Activated naive CD4-positive, alpha-beta T cell treated with anti-CD3 and anti-CD28 coated beads for 36 hours (primary cell): ENCODE measurements around the gene COLEC12. TPM values are rescaled to one million over a fixed set of nuclear protein-coding genes. Genes with fewer than 3 reads are reported as not detected.

Source experiments
- CTCF ChIA-PET: fragments of 350-600 bp; sonication (Branson Sonifier 250); formaldehyde crosslinking; loops from one replicate; lab custom pipeline; 2021; ENCODE audit warnings: antibody characterized with exemption; lab: Charles Lee
- DNase-seq: peaks from one replicate; pipeline ENCODE4 v3.0.0-alpha.2; 2020
- H3K27ac Mint-ChIP-seq: one replicate; pipeline ENCODE4 v1.8.0; 2021; ENCODE audit warnings: mild to moderate bottlenecking, mixed read lengths
- H3K27me3 Mint-ChIP-seq: one replicate; pipeline ENCODE4 v1.8.0; 2021; ENCODE audit warnings: low read depth, mixed read lengths
- H3K36me3 Mint-ChIP-seq: one replicate; pipeline ENCODE4 v1.8.0; 2021; ENCODE audit warnings: low read depth, mixed read lengths
- H3K4me1 Mint-ChIP-seq: one replicate; pipeline ENCODE4 v1.8.0; 2021; ENCODE audit warnings: low read depth, mixed read lengths
- H3K4me3 Mint-ChIP-seq: one replicate; pipeline ENCODE4 v1.8.0; 2021; ENCODE audit warnings: mild to moderate bottlenecking, moderate library complexity, mixed read lengths
- H3K9me3 Mint-ChIP-seq: one replicate; pipeline ENCODE4 v1.8.0; 2021; ENCODE audit warnings: mixed read lengths
- intact Hi-C: fragments of 100-400 bp; cut with micrococcal nuclease; formaldehyde crosslinking; loops from one replicate; pipeline ENCODE4 v1.15.1; 2023
- total RNA-seq, 2 experiments: library from RNA; stranded (reverse); gene quantifications; one replicate each; pipeline ENCODE4 v1.2.3, GENCODE V29; 2021

Gene COLEC12
- total RNA-seq, 2 experiments from 2014 or later = not detected

DNA sequence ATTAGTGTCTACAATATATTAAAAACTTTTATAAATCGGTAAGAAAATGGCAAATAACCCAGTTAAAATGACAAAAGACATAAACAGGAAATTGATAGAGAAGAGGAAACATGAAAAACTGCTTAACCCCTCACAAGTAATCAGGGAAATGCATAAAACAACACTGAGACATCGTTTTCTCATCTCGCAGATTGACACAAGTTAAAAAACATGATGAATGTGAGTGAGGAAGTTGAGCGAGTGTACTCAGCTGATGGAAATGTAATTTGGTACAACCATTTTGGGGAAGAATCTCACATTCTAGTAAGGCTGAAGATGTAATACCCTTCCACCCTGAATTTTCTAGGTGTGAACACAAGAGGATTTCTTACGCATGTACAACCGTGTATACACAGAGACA is 214.7 kb downstream of the COLEC12 start:
- DNase-seq = no peak
- Mint-ChIP-seq H3K4me1 (peaks cover 3% of the 10 kb centered on the region), H3K27ac (no peak overlapping the region), H3K9me3 (no peaks in the 10 kb centered on the region), H3K4me3 (no peak overlapping the region), H3K27me3 (peaks cover 19% of the 10 kb centered on the region), H3K36me3 (no peaks in the 10 kb centered on the region)
- CTCF ChIA-PET = no interaction called here
- intact Hi-C loops = loop anchor here (1.0 to 5.0 kb wide), 2 partner anchors 330 to 546 kb away; no protein-coding TSS in a partner anchor

DNA sequence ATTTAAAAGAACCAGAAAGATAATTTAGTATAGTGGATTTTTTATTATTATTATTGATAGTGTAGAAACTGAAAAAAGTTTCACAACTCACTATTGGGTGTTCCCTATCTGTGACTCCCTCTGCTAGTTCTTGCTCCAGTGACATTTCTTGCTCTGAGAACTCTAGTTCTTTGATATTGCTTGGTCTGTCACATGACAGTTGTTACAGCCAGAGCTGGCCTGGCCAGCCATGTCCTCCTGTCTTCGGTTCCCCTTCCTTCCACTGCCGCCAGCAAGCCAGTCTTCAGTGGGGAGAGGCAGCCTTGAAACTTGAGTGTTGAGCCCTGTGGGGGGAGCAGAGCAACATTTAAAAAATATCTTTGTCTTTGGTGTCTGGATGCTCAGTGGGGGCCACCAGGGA is 225.0 kb downstream of the COLEC12 start:
- no peaks in the 10 kb centered on the region for H3K4me1 Mint-ChIP-seq
- CTCF ChIA-PET = no interaction called here
- no peaks in the 10 kb centered on the region for H3K9me3 Mint-ChIP-seq
- DNase-seq = no peak
- no peak overlapping the region for H3K4me3 Mint-ChIP-seq
- peaks cover 4% of the 10 kb centered on the region for H3K27me3 Mint-ChIP-seq
- intact Hi-C loops = no loop called here
- H3K36me3 Mint-ChIP-seq = no peaks in the 10 kb centered on the region
- no peak overlapping the region for H3K27ac Mint-ChIP-seq

DNA sequence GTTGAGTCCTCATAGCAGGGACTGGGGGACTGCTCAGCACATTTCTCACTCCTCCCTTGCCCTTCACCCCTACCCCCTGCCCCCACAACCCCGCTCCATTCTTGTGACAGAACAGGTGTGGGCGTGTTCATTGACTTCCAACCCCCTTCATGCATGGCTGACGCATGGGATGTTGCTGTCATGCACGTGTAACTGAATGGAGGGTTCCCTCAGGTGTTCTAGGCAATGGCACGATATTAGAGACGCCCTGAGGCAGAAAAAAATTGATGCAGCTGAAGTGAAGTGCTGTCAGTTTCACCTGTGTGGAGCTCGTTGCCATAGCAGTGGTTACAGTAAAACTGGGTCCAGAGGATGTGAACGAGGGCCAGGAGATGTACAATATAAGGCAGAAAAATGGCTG is 226.2 kb downstream of the COLEC12 start:
- CTCF ChIA-PET = no interaction called here
- Mint-ChIP-seq H3K9me3 (no peaks in the 10 kb centered on the region), H3K36me3 (no peaks in the 10 kb centered on the region), H3K4me1 (peaks cover 6% of the 10 kb centered on the region), H3K4me3 (no peak overlapping the region), H3K27me3 (peaks cover 4% of the 10 kb centered on the region), H3K27ac (no peak overlapping the region)
- DNase-seq = no peak
- intact Hi-C loops = no loop called here

DNA sequence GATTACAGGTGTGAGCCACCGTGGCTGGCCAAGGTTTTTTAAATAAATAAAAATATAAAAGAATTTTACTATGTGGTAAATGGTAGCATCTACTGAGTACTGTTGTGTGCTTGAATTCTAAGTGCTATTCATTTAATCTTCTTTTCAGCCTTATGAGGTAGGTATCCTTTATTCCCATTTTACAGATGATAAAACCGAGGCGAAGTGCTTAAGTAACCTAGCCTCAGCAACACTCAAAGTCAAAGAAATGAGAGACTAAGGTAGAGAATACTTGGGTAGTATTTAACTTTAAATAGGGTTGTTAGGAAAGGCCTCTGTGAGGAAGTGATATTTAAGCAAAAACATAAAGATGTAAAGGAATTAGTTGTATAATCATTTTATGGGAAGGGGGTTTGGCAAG is 227.0 kb downstream of the COLEC12 start:
- no peaks in the 10 kb centered on the region for H3K9me3 Mint-ChIP-seq
- CTCF ChIA-PET = no interaction called here
- no peak overlapping the region for H3K4me3 Mint-ChIP-seq
- intact Hi-C loops = no loop called here
- peaks cover 13% of the 10 kb centered on the region for H3K4me1 Mint-ChIP-seq
- H3K27me3 Mint-ChIP-seq = peaks cover 4% of the 10 kb centered on the region
- no peak for DNase-seq
- H3K27ac Mint-ChIP-seq = no peak overlapping the region
- peaks cover 3% of the 10 kb centered on the region for H3K36me3 Mint-ChIP-seq

DNA sequence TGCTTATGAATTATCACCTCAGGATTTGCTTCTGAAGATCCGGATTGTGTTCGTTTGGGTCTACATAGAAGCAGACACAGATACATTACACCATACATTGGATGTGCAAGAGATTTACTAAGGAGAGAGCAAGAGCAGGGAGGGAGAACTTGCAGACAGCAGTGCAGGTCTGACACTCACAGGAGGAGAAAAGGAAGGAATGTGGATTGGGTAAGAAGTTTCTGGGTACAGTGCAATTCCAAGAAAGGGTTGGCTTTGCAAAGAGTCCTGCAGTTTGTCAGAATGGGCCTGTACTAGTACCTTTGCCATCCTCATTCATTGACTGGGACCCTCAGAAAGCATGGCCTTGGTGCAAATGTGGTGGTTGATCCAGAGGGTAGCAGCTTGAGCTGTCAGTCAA is 227.9 kb downstream of the COLEC12 start:
- no peak overlapping the region for H3K27ac Mint-ChIP-seq
- H3K4me1 Mint-ChIP-seq = peaks cover 13% of the 10 kb centered on the region
- no peak for DNase-seq
- peaks cover 4% of the 10 kb centered on the region for H3K27me3 Mint-ChIP-seq
- CTCF ChIA-PET = no interaction called here
- intact Hi-C loops = no loop called here
- no peaks in the 10 kb centered on the region for H3K9me3 Mint-ChIP-seq
- H3K36me3 Mint-ChIP-seq = peaks cover 8% of the 10 kb centered on the region
- H3K4me3 Mint-ChIP-seq = no peak overlapping the region

DNA sequence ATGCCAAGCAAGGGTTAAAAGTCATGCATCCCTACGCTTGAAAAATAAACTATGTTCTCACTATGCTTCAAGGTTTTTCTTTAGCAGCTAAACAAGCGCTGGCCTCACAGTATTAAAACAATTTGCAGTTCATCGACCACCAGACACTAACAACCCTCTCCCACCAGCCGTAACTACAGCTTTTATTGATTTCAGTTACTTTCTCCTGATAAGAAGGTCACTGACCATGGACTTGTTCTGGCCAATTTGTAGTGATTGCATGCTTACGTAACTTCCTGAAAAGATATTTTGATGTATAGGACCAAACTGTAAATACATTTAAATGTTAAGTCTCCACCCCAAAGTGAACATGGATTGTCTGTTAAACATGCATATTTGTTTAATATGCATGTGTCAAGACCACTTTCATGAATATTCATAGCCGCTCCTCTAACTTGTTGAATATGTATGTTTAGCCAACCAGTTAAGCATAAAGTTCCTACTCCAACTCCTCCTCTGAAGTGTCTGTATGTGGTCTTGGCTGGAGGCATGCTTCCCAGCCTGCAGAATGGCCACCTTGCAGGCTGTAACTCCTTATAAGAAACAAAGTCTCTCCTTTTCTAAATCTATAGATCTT is 230.9 kb downstream of the COLEC12 start:
- H3K27ac Mint-ChIP-seq = no peak overlapping the region
- CTCF ChIA-PET = no interaction called here
- peaks cover 18% of the 10 kb centered on the region for H3K36me3 Mint-ChIP-seq
- intact Hi-C loops = loop anchor here (2.0 kb wide), 1 partner anchor 159 kb away; no protein-coding TSS in a partner anchor
- H3K4me3 Mint-ChIP-seq = peak overlapping the region; percentile 95
- no peaks in the 10 kb centered on the region for H3K27me3 Mint-ChIP-seq
- peaks cover 35% of the 10 kb centered on the region for H3K4me1 Mint-ChIP-seq
- H3K9me3 Mint-ChIP-seq = no peaks in the 10 kb centered on the region
- DNase-seq = no peak

DNA sequence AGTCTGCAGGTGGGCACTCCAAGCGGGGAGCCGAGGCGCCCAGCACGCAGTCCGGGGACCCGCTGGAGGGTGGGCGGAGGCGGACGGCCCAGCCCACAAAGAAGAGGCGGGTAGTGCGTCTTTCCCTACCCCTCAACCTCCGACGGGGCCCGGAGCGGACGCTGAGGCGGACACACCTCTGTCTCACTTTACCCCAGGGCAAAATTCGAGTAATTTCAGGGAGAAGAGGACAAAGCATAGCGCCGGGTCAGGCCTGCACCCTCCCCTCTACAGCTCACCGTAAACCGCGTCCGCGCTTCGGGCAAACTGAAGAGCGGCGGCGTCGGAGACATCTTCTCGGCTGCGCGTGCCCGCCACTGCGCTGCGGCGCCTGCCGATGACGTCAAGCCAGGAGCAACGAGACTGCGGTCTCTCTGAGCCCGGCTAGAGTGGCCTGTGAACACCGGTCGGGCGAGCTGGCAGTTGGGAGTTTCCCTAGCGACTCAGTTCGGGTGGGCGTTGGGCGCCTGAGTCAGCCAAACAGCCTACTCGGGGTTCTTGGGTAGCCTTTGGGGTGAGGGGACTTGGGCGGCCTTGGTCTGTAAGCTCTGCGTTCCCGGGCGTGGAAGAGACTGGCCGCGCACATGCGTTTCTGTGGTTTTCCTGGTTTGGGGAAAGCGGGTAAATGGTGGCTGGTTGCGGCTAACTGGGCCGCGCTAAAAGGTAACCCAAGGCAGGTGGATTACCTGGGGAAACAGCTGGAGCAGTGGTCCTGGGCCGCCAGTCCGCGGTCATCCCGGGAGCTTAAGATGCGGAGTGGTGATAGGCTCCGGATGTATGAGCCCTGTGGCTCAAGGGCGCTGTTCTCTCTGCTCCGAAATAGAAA is 232.6 kb downstream of the COLEC12 start, which contains the start of gene THOC1:
THOC1 (minus strand) TSS at position 360 of the 865 bp plus-strand sequence; CDS start at position 332, 28 bp downstream.
- H3K9me3 Mint-ChIP-seq = no peaks in the 10 kb centered on the region
- H3K36me3 Mint-ChIP-seq = peaks cover 25% of the 10 kb centered on the region
- H3K27me3 Mint-ChIP-seq = no peaks in the 10 kb centered on the region
- peak within 1 kb of the TSS; percentile 95 for H3K4me3 Mint-ChIP-seq
- peaks cover 39% of the 10 kb centered on the region for H3K4me1 Mint-ChIP-seq
- intact Hi-C loops = loop anchor here (1.0 to 2.0 kb wide), 6 partner anchors 110 to 545 kb away; partner anchors contain the start of genes ENOSF1 and USP14
- peak; percentile 97 for DNase-seq
- CTCF ChIA-PET = interaction anchor here (1.3 to 1.4 kb wide), 2 partner anchors 10 to 110 kb away, joined by 3 to 5 read pairs; partner anchors contain the start of gene USP14
- H3K27ac Mint-ChIP-seq = peak within 1 kb of the TSS; percentile 99

DNA sequence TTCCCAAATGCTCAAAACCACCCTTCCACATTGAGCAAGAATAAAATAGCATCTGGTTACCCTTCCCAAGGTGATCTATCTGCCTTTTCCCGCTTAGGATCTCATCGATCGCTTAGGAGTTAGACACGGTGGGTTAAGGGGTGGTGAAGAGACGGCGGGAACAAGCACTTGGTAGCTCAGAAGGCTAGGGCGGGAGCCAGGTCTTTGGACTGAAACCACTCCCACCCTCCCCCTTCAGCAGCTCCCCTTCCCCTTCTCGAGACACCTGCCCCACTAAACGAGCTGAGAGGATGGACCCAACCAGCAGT is 233.2 kb downstream of the COLEC12 start:
- CTCF ChIA-PET = interaction anchor here (1.3 to 1.4 kb wide), 2 partner anchors 11 to 109 kb away, joined by 3 to 5 read pairs; partner anchors contain the start of gene USP14
- no peaks in the 10 kb centered on the region for H3K9me3 Mint-ChIP-seq
- H3K4me1 Mint-ChIP-seq = peaks cover 39% of the 10 kb centered on the region
- intact Hi-C loops = no loop called here
- H3K36me3 Mint-ChIP-seq = peaks cover 27% of the 10 kb centered on the region
- peak overlapping the region; percentile 99 for H3K27ac Mint-ChIP-seq
- H3K4me3 Mint-ChIP-seq = peak overlapping the region; percentile 95
- no peaks in the 10 kb centered on the region for H3K27me3 Mint-ChIP-seq
- DNase-seq = no peak

Other genes starting within 250 kb of the COLEC12 start
- gene THOC1, start 232.7 kb downstream of the COLEC12 start, total RNA-seq = 10 to 100 TPM; 63.5 to 66.2 TPM
- gene CETN1, start 79.7 kb upstream of the COLEC12 start, total RNA-seq = not detected
- gene CLUL1, start 96.3 kb upstream of the COLEC12 start, total RNA-seq = not detected
- 100 to 1,000 TPM; 315 to 325 TPM for gene TYMS, start 157.0 kb upstream of the COLEC12 start, total RNA-seq
- gene ENOSF1, start 211.9 kb upstream of the COLEC12 start, total RNA-seq = 10 to 100 TPM; 61.3 to 66.1 TPM